Liver (tissue), 9 donors: ENCODE results near the gene TP53INP2. TPM values are rescaled to one million over a fixed set of nuclear protein-coding genes. Genes with fewer than 3 reads are reported as not detected.
A peak's percentile ranks its signal among the peaks of the same experiment; 100 is the strongest.
"Not testable (repeated sequence)": the region's sequence is repeated elsewhere in the genome, so short reads cannot be mapped to it uniquely, and the experiment has no call there.

Experiments
- DNase-seq: peaks from one replicate; pipeline ENCODE4 v3.0.0-alpha.2; 2017; ENCODE audit warnings: low spot score
- H3K27ac ChIP-seq, 2 donors: one replicate each; pipeline ENCODE4 v1.7.0; 2013; ENCODE audit warnings: inconsistent platforms in 2 of 2, low read length in 2 of 2, control low read depth in 1 of 2, low read depth in 1 of 2, mild to moderate bottlenecking in 1 of 2
- H3K27me3 ChIP-seq, 4 donors: one replicate each; pipeline versions ENCODE4 v1.6.1 to v1.7.0; 2013; ENCODE audit warnings: low read length in 3 of 4, inconsistent platforms in 1 of 4, mild to moderate bottlenecking in 1 of 4, moderate library complexity in 1 of 4; ENCODE audit not compliant: control insufficient read depth in 4 of 4, insufficient read depth in 4 of 4
- H3K36me3 ChIP-seq, 4 donors: one replicate each; pipeline versions ENCODE4 v1.6.1 to v1.7.0; 2013; ENCODE audit warnings: low read length in 3 of 4, mild to moderate bottlenecking in 3 of 4, low read depth in 1 of 4, moderate library complexity in 1 of 4; ENCODE audit not compliant: control insufficient read depth in 4 of 4, insufficient read depth in 3 of 4
- H3K4me1 ChIP-seq, 4 donors: one replicate each; pipeline versions ENCODE4 v1.6.1 to v1.7.0; 2013; ENCODE audit warnings: low read length in 3 of 4, mild to moderate bottlenecking in 3 of 4, moderate library complexity in 1 of 4; ENCODE audit not compliant: control insufficient read depth in 4 of 4, insufficient read depth in 4 of 4
- H3K4me3 ChIP-seq, 3 donors: one replicate each; pipeline versions ENCODE4 v1.6.1 to v1.7.0; 2013; ENCODE audit warnings: low read length in 3 of 3, control low read depth in 1 of 3, low read depth in 1 of 3, mild to moderate bottlenecking in 1 of 3
- H3K9ac ChIP-seq, 2 donors: one replicate each; pipeline ENCODE4 v1.7.0; 2013; ENCODE audit warnings: low read length in 2 of 2, mild to moderate bottlenecking in 2 of 2, moderate library complexity in 2 of 2, control low read depth in 1 of 2, low read depth in 1 of 2
- H3K9me3 ChIP-seq, 4 donors: one replicate each; pipeline versions ENCODE4 v1.6.1 to v1.7.0; 2013; ENCODE audit warnings: low read length in 3 of 4; ENCODE audit not compliant: control insufficient read depth in 4 of 4
- EGR1 ChIP-seq, 2 donors: IDR thresholded peaks; 2 replicates each; pipeline ENCODE4 v1.6.1; 2016 to 2018; ENCODE audit warnings: antibody characterized with exemption in 2 of 2, low read depth in 2 of 2
- FOXA1 ChIP-seq: IDR thresholded peaks from 2 replicates; pipeline ENCODE4 v1.6.1; 2016; ENCODE audit warnings: antibody characterized with exemption
- FOXA2 ChIP-seq: IDR thresholded peaks from 2 replicates; pipeline ENCODE4 v1.6.1; 2016; ENCODE audit warnings: antibody characterized with exemption
- GABPA ChIP-seq, 2 donors: IDR thresholded peaks in 1 of 2; conservative IDR thresholded peaks in 1 of 2; 2 replicates each; pipeline ENCODE4 v1.6.1; 2016; ENCODE audit warnings: antibody characterized with exemption in 2 of 2, mild to moderate bottlenecking in 1 of 2, moderate library complexity in 1 of 2
- HNF4A ChIP-seq, 2 donors: conservative IDR thresholded peaks; 2 replicates each; pipeline ENCODE4 v1.6.1; 2016; ENCODE audit warnings: antibody characterized with exemption in 2 of 2, mild to moderate bottlenecking in 2 of 2
- HNF4G ChIP-seq: IDR thresholded peaks from 2 replicates; pipeline ENCODE4 v1.6.1; 2016; ENCODE audit warnings: antibody characterized with exemption
- MAX ChIP-seq: IDR thresholded peaks from 2 replicates; pipeline ENCODE4 v1.6.1; 2016; ENCODE audit warnings: antibody characterized with exemption
- NR2F2 ChIP-seq: IDR thresholded peaks from 2 replicates; pipeline ENCODE4 v1.6.1; 2016; ENCODE audit warnings: antibody characterized with exemption
- RXRA ChIP-seq, 2 donors: IDR thresholded peaks; 2 replicates each; pipeline ENCODE4 v1.6.1; 2017 to 2018; ENCODE audit warnings: antibody characterized with exemption in 2 of 2, mild to moderate bottlenecking in 1 of 2
- SP1 ChIP-seq: IDR thresholded peaks from 2 replicates; pipeline ENCODE4 v1.6.1; 2018; ENCODE audit warnings: antibody characterized with exemption, mild to moderate bottlenecking
- TAF1 ChIP-seq: conservative IDR thresholded peaks from 2 replicates; pipeline ENCODE4 v1.6.1; 2016; ENCODE audit warnings: antibody characterized with exemption, mild to moderate bottlenecking
- YY1 ChIP-seq: IDR thresholded peaks from 2 replicates; pipeline ENCODE4 v1.6.1; 2016; ENCODE audit warnings: antibody characterized with exemption, mild to moderate bottlenecking
- ZBTB33 ChIP-seq: IDR thresholded peaks from 2 replicates; pipeline ENCODE4 v1.6.1; 2016; ENCODE audit warnings: antibody characterized with exemption
- WGBS: extraction: QIAGEN DNeasy Blood & Tissue Kit; methylation state at CpG from one replicate; pipeline ENCODE4 v1.1.7; 2013; 5-methylcytosine and 5-hydroxymethylcytosine counted together
- polyA plus RNA-seq, 2 donors: library from polyadenylated mRNA; stranded (reverse) in 1 of 2; unstranded in 1 of 2; fragments of 200-250 nt in 1 of 2; fragments of >200 nt in 1 of 2; fragmentation: Nextera tagmentation in 1 of 2; extraction: Ambion mirVana in 1 of 2; gene quantifications; one replicate each; pipeline versions ENCODE4 v1.2.1 to v1.2.3, GENCODE V29; 2013 to 2015
- total RNA-seq, 2 donors: library from RNA; depleted of rRNA; stranded (reverse); fragments of >200 nt; gene quantifications; one replicate each; pipeline ENCODE4 v1.2.3, GENCODE V29; 2014
- TF ChIP-seq, protein P1 (sequence below): IDR thresholded peaks from 2 replicates; pipeline ENCODE4 v1.6.1; 2016; ENCODE audit warnings: antibody characterized with exemption, mild to moderate bottlenecking
- TF ChIP-seq, protein P2 (sequence below): fragments of 150-350 bp; IDR thresholded peaks from 2 replicates; pipeline ENCODE4 v1.5.1; 2017; ENCODE audit warnings: improper control_type of control experiment, low read depth, low read length; ENCODE audit not compliant: missing input control
- donor health status: healthy.
- donor health status: healthy.
- donor health status: healthy.
- donor health status: healthy.
- donor health status: healthy.

Gene TP53INP2
- total and polyA plus RNA-seq, 4 donors, result 3.0 to 14.5 (median 7.0) TPM

DNA sequence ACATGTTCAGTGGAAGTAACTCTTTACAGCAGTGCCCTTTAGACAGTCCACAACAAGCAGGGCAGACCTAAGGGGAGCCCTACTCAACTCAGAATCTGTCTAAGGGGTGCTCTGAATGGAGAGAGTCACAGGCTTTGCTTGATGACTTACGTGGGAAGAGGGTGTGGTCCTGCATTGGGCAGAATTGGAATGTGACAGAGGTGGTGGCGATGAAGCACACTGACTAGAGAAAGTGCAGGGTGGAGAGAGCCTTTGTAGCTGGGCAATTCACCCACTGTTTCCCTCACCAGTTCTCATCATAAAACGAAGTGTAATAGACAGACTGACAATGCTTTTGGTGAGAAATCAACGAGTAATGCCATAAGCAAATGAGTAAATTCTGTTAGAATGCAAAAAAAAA lies 11.2 kb downstream of the TP53INP2 start (continued):
- TF ChIP-seq TAF1, result no peak
- no peak for TF ChIP-seq YY1
- no peak for TF ChIP-seq RXRA (IDR thresholded peaks at IDR 0.05)
- no peak for TF ChIP-seq HNF4G

GRCh38 chr20:34716921-34717229 lies 12.7 kb downstream of the TP53INP2 start:
- peaks cover 0 to 26% (median 16%) of the 10 kb centered on the region in 4 donors for H3K4me1 ChIP-seq
- H3K27ac ChIP-seq, result peak overlapping the region in 1 of 2 donors; percentile 50
- H3K36me3 ChIP-seq, result peaks cover 0 to 15% (median 3%) of the 10 kb centered on the region in 4 donors
- H3K9me3 ChIP-seq, result no peaks in the 10 kb centered on the region
- H3K27me3 ChIP-seq, result no peaks in the 10 kb centered on the region
- H3K4me3 ChIP-seq, result no peak overlapping the region
- no peak overlapping the region for H3K9ac ChIP-seq
- TF ChIP-seq GABPA (IDR thresholded peaks at IDR 0.05 in 1 of 2, conservative IDR thresholded peaks at IDR 0.05 in 1 of 2), result no peak
- TF ChIP-seq, protein P1, sequence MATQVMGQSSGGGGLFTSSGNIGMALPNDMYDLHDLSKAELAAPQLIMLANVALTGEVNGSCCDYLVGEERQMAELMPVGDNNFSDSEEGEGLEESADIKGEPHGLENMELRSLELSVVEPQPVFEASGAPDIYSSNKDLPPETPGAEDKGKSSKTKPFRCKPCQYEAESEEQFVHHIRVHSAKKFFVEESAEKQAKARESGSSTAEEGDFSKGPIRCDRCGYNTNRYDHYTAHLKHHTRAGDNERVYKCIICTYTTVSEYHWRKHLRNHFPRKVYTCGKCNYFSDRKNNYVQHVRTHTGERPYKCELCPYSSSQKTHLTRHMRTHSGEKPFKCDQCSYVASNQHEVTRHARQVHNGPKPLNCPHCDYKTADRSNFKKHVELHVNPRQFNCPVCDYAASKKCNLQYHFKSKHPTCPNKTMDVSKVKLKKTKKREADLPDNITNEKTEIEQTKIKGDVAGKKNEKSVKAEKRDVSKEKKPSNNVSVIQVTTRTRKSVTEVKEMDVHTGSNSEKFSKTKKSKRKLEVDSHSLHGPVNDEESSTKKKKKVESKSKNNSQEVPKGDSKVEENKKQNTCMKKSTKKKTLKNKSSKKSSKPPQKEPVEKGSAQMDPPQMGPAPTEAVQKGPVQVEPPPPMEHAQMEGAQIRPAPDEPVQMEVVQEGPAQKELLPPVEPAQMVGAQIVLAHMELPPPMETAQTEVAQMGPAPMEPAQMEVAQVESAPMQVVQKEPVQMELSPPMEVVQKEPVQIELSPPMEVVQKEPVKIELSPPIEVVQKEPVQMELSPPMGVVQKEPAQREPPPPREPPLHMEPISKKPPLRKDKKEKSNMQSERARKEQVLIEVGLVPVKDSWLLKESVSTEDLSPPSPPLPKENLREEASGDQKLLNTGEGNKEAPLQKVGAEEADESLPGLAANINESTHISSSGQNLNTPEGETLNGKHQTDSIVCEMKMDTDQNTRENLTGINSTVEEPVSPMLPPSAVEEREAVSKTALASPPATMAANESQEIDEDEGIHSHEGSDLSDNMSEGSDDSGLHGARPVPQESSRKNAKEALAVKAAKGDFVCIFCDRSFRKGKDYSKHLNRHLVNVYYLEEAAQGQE, result no peak
- TF ChIP-seq TAF1, result no peak
- no peak for TF ChIP-seq MAX
- TF ChIP-seq, protein P2, sequence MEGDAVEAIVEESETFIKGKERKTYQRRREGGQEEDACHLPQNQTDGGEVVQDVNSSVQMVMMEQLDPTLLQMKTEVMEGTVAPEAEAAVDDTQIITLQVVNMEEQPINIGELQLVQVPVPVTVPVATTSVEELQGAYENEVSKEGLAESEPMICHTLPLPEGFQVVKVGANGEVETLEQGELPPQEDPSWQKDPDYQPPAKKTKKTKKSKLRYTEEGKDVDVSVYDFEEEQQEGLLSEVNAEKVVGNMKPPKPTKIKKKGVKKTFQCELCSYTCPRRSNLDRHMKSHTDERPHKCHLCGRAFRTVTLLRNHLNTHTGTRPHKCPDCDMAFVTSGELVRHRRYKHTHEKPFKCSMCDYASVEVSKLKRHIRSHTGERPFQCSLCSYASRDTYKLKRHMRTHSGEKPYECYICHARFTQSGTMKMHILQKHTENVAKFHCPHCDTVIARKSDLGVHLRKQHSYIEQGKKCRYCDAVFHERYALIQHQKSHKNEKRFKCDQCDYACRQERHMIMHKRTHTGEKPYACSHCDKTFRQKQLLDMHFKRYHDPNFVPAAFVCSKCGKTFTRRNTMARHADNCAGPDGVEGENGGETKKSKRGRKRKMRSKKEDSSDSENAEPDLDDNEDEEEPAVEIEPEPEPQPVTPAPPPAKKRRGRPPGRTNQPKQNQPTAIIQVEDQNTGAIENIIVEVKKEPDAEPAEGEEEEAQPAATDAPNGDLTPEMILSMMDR, result no peak
- TF ChIP-seq EGR1 (IDR thresholded peaks at IDR 0.05; ENCODE audit: low read depth in 2 of 2), result no peak
- no peak for TF ChIP-seq NR2F2
- no peak for DNase-seq
- 74% methylated on average over 2 of the region's 2 CpGs for WGBS

DNA sequence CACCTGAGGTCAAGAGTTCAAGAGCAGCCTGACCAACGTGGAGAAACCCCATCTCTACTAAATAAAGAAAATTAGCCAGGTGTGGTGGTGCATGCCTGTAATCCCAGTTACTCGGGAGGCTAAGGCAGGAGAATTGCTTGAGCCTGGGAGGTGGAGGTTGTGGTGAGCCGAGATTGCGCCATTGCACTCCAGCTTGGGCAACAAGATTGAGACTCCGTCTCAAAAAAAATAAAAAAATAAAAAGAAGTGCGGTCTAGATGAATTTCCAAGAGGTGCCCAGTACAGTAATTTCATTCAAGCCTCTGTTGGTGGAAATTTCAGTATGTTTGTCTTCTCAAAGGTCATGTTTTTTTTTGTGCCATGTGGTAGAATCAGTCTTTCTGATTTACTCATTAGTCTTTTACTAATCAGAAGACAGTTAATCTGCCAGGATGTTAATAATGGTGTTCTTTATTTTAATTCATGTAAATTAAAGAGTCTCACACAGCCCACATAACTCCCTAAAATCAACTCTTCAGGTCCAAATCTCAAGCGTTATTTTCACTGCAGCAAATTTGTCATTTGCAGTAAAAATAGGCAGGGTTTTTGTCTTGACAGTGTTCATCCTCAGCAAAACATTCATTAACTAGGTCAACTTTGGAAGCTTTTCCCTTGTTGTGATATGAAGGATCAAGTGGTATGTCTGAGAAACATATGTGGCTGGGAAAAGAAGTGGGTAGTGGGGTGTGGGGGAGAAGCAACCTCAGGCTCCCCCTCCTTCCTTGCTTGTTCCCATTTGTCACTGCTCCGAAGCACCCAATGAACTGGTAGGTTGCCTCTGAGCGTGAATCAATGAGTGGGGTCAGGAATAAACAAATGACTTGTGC lies 13.3 kb downstream of the TP53INP2 start:
- Histone ChIP-seq H3K9ac (no peak overlapping the region), H3K9me3 (no peaks in the 10 kb centered on the region), H3K36me3 (peaks cover 0 to 15% (median 3%) of the 10 kb centered on the region in 4 donors), H3K27ac (peak overlapping the region; percentile 60 to 62), H3K4me3 (no peak overlapping the region), H3K27me3 (no peaks in the 10 kb centered on the region), H3K4me1 (peaks cover 0 to 21% (median 14%) of the 10 kb centered on the region in 4 donors)
- WGBS, result 39% methylated on average over 9 of the region's 9 CpGs
- TF ChIP-seq FOXA1 (no peak), MAX (peak; percentile 22), GABPA (IDR thresholded peaks at IDR 0.05 in 1 of 2, conservative IDR thresholded peaks at IDR 0.05 in 1 of 2) (no peak), HNF4A (conservative IDR thresholded peaks at IDR 0.05) (peak; percentile 69 to 75), HNF4G (peak; percentile 56), SP1 (peak; percentile 58), RXRA (IDR thresholded peaks at IDR 0.05) (peak in 1 of 2 donors; percentile 29), YY1 (no peak), FOXA2 (no peak), ZBTB33 (no peak)
- DNase-seq, result no peak

- not testable (repeated sequence) for H3K4me3 ChIP-seq, H3K9me3 ChIP-seq, H3K9ac ChIP-seq, H3K27ac ChIP-seq, DNase-seq, H3K27me3 ChIP-seq
- 95% methylated on average over 13 of the region's 13 CpGs for WGBS
- Histone ChIP-seq H3K4me1 (peaks cover 0 to 16% (median 11%) of the 10 kb centered on the region in 4 donors), H3K36me3 (peaks cover 0 to 12% (median 7%) of the 10 kb centered on the region in 4 donors)
Observed at GRCh38 chr20:34719242-34720017, 15.3 kb downstream of the TP53INP2 start.
